Transverse colon (tissue), 3 donors: Measurements from ENCODE around the gene PCDHAC2.

Experiments
- CTCF ChIP-seq, 5 experiments: fragments of 200-600 bp in 3 of 5; fragments of 450-650 bp in 2 of 5; sonication (generic) in 3 of 5; IDR thresholded peaks; 1 replicate in 2 of 5; 2 replicates in 3 of 5; pipeline ENCODE4 v1.5.1; 2016 to 2017; ENCODE audit warnings: antibody characterized with exemption in 5 of 5, inconsistent platforms in 3 of 5, mild to moderate bottlenecking in 2 of 5, moderate library complexity in 1 of 5
- EP300 ChIP-seq: sonication (generic); formaldehyde crosslinking; IDR thresholded peaks from one replicate; pipeline ENCODE4 v1.6.1; 2017; ENCODE audit warnings: antibody characterized with exemption, low read depth
- POLR2A ChIP-seq: fragments of 450-650 bp; IDR thresholded peaks from one replicate; pipeline ENCODE4 v1.6.1; 2016; ENCODE audit warnings: antibody characterized with exemption, mild to moderate bottlenecking, moderate library complexity

DNA sequence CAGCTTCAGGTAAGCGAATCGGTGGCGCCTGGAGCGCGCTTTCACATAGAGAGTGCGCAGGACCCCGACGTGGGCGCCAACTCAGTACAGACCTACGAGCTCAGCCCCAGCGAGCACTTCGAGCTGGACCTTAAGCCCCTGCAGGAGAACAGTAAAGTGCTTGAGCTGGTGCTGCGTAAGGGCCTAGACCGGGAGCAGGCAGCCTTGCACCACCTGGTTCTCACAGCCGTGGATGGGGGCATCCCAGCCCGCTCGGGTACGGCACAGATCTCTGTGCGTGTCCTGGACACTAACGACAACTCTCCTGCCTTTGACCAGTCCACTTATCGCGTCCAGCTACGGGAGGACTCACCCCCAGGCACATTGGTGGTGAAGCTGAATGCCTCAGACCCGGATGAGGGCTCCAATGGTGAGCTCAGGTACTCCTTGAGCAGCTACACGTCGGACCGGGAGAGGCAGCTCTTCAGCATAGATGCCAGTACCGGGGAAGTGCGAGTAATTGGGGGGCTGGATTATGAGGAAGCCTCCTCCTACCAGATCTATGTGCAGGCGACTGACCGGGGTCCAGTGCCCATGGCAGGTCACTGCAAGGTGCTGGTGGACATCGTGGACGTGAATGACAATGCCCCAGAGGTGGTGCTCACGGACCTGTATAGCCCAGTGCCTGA is 1.1 kb downstream of the PCDHAC2 start:
- TF ChIP-seq CTCF (IDR thresholded peaks at IDR 0.05) (no peak), EP300 (no peak), POLR2A (no peak)
